Ishikawa (cell line): ENCODE data around the gene BTBD1.

Experiments used
- CEBPB ChIP-seq: IDR thresholded peaks from 2 replicates; pipeline ENCODE4 v1.6.1; 2012
- CREB1 ChIP-seq: IDR thresholded peaks from 2 replicates; pipeline ENCODE4 v1.6.1; 2012; ENCODE audit warnings: low read depth
- EGR1 ChIP-seq: IDR thresholded peaks from 2 replicates; pipeline ENCODE4 v1.6.1; 2012
- EP300 ChIP-seq: IDR thresholded peaks from 2 replicates; pipeline ENCODE4 v1.6.1; 2012; ENCODE audit warnings: borderline replicate concordance
- FOXM1 ChIP-seq: IDR thresholded peaks from 2 replicates; pipeline ENCODE4 v1.6.1; 2012; ENCODE audit warnings: low read depth, borderline replicate concordance
- MAX ChIP-seq: IDR thresholded peaks from 2 replicates; pipeline ENCODE4 v1.6.1; 2012
- NFIC ChIP-seq: IDR thresholded peaks from 2 replicates; pipeline ENCODE4 v1.6.1; 2012
- RAD21 ChIP-seq: IDR thresholded peaks from 2 replicates; pipeline ENCODE4 v1.6.1; 2012; ENCODE audit warnings: low read depth
- REST ChIP-seq: IDR thresholded peaks from 2 replicates; pipeline ENCODE4 v1.6.1; 2012; ENCODE audit warnings: low read depth, mild to moderate bottlenecking
- TAF1 ChIP-seq: IDR thresholded peaks from 2 replicates; pipeline ENCODE4 v1.6.1; 2012; ENCODE audit warnings: low read depth, mild to moderate bottlenecking
- TCF12 ChIP-seq: IDR thresholded peaks from 2 replicates; pipeline ENCODE4 v1.6.1; 2012; ENCODE audit warnings: low read depth
- TEAD4 ChIP-seq: IDR thresholded peaks from 2 replicates; pipeline ENCODE4 v1.6.1; 2012
- USF1 ChIP-seq: IDR thresholded peaks from 2 replicates; pipeline ENCODE4 v1.6.1; 2012
- YY1 ChIP-seq: IDR thresholded peaks from 2 replicates; pipeline ENCODE4 v1.6.1; 2012; ENCODE audit warnings: low read depth
- ZBTB7A ChIP-seq: IDR thresholded peaks from 2 replicates; pipeline ENCODE4 v1.6.1; 2012; ENCODE audit warnings: low read depth

Gene BTBD1

GRCh38 chr15:82972990-82973389 is 94.1 kb downstream of the BTBD1 start:
- TF ChIP-seq REST: no peak
- TF ChIP-seq TEAD4: no peak
- TF ChIP-seq USF1: no peak
- no peak for TF ChIP-seq EGR1
- TF ChIP-seq CREB1: no peak
- TF ChIP-seq NFIC: no peak
- no peak for TF ChIP-seq RAD21
- TF ChIP-seq TAF1: no peak
- no peak for TF ChIP-seq TCF12
- no peak for TF ChIP-seq FOXM1
- TF ChIP-seq CEBPB: no peak
- TF ChIP-seq EP300: no peak
- no peak for TF ChIP-seq MAX
- no peak for TF ChIP-seq ZBTB7A
- TF ChIP-seq YY1: no peak

- TF ChIP-seq TAF1 (no peak), EP300 (no peak), REST (no peak), YY1 (no peak), NFIC (no peak), EGR1 (no peak), CEBPB (no peak), FOXM1 (no peak), RAD21 (no peak), MAX (no peak), CREB1 (no peak)
These were observed 95.7 kb downstream of the BTBD1 start for GRCh38 chr15:82971218-82971984.

GRCh38 chr15:82970696-82971095 is 96.4 kb downstream of the BTBD1 start:
- TF ChIP-seq MAX: no peak
- TF ChIP-seq CREB1: no peak
- TF ChIP-seq CEBPB: no peak
- TF ChIP-seq TAF1: no peak
- no peak for TF ChIP-seq FOXM1
- no peak for TF ChIP-seq RAD21
- no peak for TF ChIP-seq ZBTB7A
- TF ChIP-seq NFIC: no peak
- no peak for TF ChIP-seq TCF12
- TF ChIP-seq EGR1: no peak

GRCh38 chr15:82970078-82970686 is 96.9 kb downstream of the BTBD1 start:
- TF ChIP-seq YY1 (no peak), TAF1 (no peak), CREB1 (no peak), TCF12 (no peak), USF1 (no peak), CEBPB (no peak)

GRCh38 chr15:82969353-82969752 is 97.7 kb downstream of the BTBD1 start:
- TF ChIP-seq USF1: no peak

GRCh38 chr15:82968066-82968465 is 99.0 kb downstream of the BTBD1 start:
- TF ChIP-seq ZBTB7A (no peak), CEBPB (no peak), TAF1 (no peak), CREB1 (no peak)
